A673 (cell line): Measurements from ENCODE around the gene SLC19A1. TPM values are rescaled to one million over a fixed set of nuclear protein-coding genes. Genes with fewer than 3 reads are reported as not detected.

Source experiments
- BruUV-seq: library from RNA; stranded (reverse); fragments of 400-500 nt; replicated peaks from 2 replicates; lab custom pipeline; 2021; lab: Mats Ljungman, UMichigan
- CTCF ChIA-PET: fragments of 300-600 bp; sonication (Branson Sonifier 250); formaldehyde crosslinking; loops from one replicate; lab custom pipeline; 2022; ENCODE audit warnings: antibody characterized with exemption; lab: Charles Lee
- POLR2A ChIA-PET: fragments of 300-600 bp; sonication (Branson Sonifier 250); formaldehyde crosslinking; loops from one replicate; lab custom pipeline; 2022; ENCODE audit warnings: antibody characterized with exemption; ENCODE audit not compliant: low non-redundant PET; lab: Charles Lee
- DNase-seq: peaks from one replicate; pipeline ENCODE4 v3.0.0-alpha.2; 2015; ENCODE audit warnings: low spot score
- H3K27ac ChIP-seq: fragments of 200-600 bp; sonication (generic); 2 replicates; pipeline ENCODE4 v1.5.1; 2016; ENCODE audit warnings: mixed run types, low read depth, mild to moderate bottlenecking, mixed read lengths, antibody characterized with exemption, low read length; ENCODE audit not compliant: poor library complexity, severe bottlenecking
- H3K27me3 ChIP-seq: fragments of 200-600 bp; sonication (generic); replicated peaks from 2 replicates; pipeline ENCODE4 v1.6.1; 2017; ENCODE audit warnings: mixed run types, low read depth, mild to moderate bottlenecking, mixed read lengths, antibody characterized with exemption, low read length; ENCODE audit not compliant: insufficient read depth, poor library complexity
- H3K36me3 ChIP-seq: fragments of 200-600 bp; sonication (generic); 2 replicates; pipeline ENCODE4 v1.6.1; 2016; ENCODE audit warnings: mixed run types, mild to moderate bottlenecking, mixed read lengths, antibody characterized with exemption, low read length; ENCODE audit not compliant: insufficient read depth, poor library complexity, severe bottlenecking
- H3K4me1 ChIP-seq: fragments of 200-600 bp; sonication (generic); 2 replicates; pipeline ENCODE4 v1.6.1; 2017; ENCODE audit warnings: mixed run types, mild to moderate bottlenecking, mixed read lengths, antibody characterized with exemption, low read length; ENCODE audit not compliant: insufficient read depth, poor library complexity, severe bottlenecking
- H3K4me3 ChIP-seq: fragments of 200-600 bp; sonication (generic); 2 replicates; pipeline ENCODE4 v1.5.1; 2016; ENCODE audit warnings: low read depth, mixed run types, mild to moderate bottlenecking, mixed read lengths, low read length; ENCODE audit not compliant: poor library complexity, severe bottlenecking
- H3K9me3 ChIP-seq: fragments of 200-600 bp; sonication (generic); 2 replicates; pipeline ENCODE4 v1.6.1; 2016; ENCODE audit warnings: mixed run types, low read depth, mild to moderate bottlenecking, mixed read lengths, antibody characterized with exemption, low read length; ENCODE audit not compliant: poor library complexity, severe bottlenecking
- EZH2 ChIP-seq: fragments of 200-600 bp; sonication (generic); IDR thresholded peaks from 2 replicates; pipeline ENCODE4 v1.6.1; 2017; ENCODE audit warnings: borderline replicate concordance, low read depth, mild to moderate bottlenecking, mixed read lengths, antibody characterized with exemption, low read length; ENCODE audit not compliant: poor library complexity, severe bottlenecking
- intact Hi-C: fragments of 100-400 bp; cut with micrococcal nuclease; formaldehyde crosslinking; loops from one replicate; pipeline ENCODE4 v1.10.0; 2022; ENCODE audit not compliant: unreplicated experiment
- total RNA-seq: library from RNA; stranded (reverse); gene quantifications from 2 replicates; pipeline ENCODE4 v1.2.3, GENCODE V29; 2021
- TF ChIP-seq, protein P1 (sequence below): fragments of 300-800, 200-600 bp; sonication (generic); conservative IDR thresholded peaks from 2 replicates; pipeline ENCODE4 v1.5.1; 2017; ENCODE audit warnings: low read depth, mild to moderate bottlenecking, antibody characterized with exemption, low read length, moderate library complexity, mixed read lengths

The SLC19A1 gene
- total RNA-seq, 1 experiment from 2014 or later: 72.1 TPM

DNA sequence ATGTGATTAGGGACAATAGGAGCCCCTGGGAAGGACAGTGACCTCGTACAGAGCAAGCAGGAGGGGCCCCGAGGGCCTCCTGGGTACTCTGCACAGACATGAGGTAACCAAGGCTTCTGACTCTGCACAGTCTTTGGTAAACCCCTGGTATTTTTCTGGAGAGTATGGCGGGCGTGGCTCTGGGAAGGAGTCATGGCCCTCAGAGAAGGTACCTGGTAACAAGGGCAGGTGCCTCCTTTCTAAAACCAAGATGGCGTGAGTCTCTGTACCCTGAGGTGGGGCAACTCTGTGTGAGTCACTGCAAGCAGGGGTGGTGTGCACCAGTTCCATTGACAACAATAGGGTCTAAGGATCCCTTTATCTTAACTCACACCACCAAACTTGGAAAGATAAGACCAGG lies 39.9 kb upstream of the SLC19A1 start:
- Histone ChIP-seq H3K4me3 (no peak overlapping the region), H3K4me1 (no peaks in the 10 kb centered on the region), H3K27me3 (no peaks in the 10 kb centered on the region), H3K36me3 (no peaks in the 10 kb centered on the region), H3K9me3 (peaks cover 9% of the 10 kb centered on the region), H3K27ac (no peak overlapping the region)
- ChIA-PET POLR2A (no interaction called here), CTCF (no interaction called here)
- no TSS peak for BruUV-seq
- intact Hi-C loops: no loop called here
- no peak for DNase-seq
- no peak for TF ChIP-seq EZH2
- TF ChIP-seq, protein P1, sequence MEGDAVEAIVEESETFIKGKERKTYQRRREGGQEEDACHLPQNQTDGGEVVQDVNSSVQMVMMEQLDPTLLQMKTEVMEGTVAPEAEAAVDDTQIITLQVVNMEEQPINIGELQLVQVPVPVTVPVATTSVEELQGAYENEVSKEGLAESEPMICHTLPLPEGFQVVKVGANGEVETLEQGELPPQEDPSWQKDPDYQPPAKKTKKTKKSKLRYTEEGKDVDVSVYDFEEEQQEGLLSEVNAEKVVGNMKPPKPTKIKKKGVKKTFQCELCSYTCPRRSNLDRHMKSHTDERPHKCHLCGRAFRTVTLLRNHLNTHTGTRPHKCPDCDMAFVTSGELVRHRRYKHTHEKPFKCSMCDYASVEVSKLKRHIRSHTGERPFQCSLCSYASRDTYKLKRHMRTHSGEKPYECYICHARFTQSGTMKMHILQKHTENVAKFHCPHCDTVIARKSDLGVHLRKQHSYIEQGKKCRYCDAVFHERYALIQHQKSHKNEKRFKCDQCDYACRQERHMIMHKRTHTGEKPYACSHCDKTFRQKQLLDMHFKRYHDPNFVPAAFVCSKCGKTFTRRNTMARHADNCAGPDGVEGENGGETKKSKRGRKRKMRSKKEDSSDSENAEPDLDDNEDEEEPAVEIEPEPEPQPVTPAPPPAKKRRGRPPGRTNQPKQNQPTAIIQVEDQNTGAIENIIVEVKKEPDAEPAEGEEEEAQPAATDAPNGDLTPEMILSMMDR: no peak

- H3K36me3 ChIP-seq: no peaks in the 10 kb centered on the region
- H3K27me3 ChIP-seq: no peaks in the 10 kb centered on the region
- TF ChIP-seq, protein P1: no peak
- TF ChIP-seq EZH2: no peak
- peaks cover 4% of the 10 kb centered on the region for H3K9me3 ChIP-seq
- H3K27ac ChIP-seq: no peak overlapping the region
- no peak overlapping the region for H3K4me3 ChIP-seq
- no peaks in the 10 kb centered on the region for H3K4me1 ChIP-seq
- no TSS peak for BruUV-seq
- DNase-seq: no peak
- intact Hi-C loops: no loop called here
- ChIA-PET POLR2A (no interaction called here), CTCF (no interaction called here)
Measured at GRCh38 chr21:45581322-45581712, 39.1 kb upstream of the SLC19A1 start.

- no peak for TF ChIP-seq EZH2
- TF ChIP-seq, protein P1: no peak
- no peaks in the 10 kb centered on the region for H3K27me3 ChIP-seq
- no peaks in the 10 kb centered on the region for H3K36me3 ChIP-seq
- intact Hi-C loops: no loop called here
- H3K9me3 ChIP-seq: no peaks in the 10 kb centered on the region
- no peak overlapping the region for H3K4me3 ChIP-seq
- no TSS peak for BruUV-seq
- no peaks in the 10 kb centered on the region for H3K4me1 ChIP-seq
- no peak for DNase-seq
- H3K27ac ChIP-seq: no peak overlapping the region
- POLR2A ChIA-PET: no interaction called here
- CTCF ChIA-PET: no interaction called here
Measured at GRCh38 chr21:45580576-45581321, 38.5 kb upstream of the SLC19A1 start.
